H54 (cell line): ENCODE data around the gene CLTB.

ENCODE experiments used
- DNase-seq: peaks from one replicate; pipeline ENCODE4 v3.0.0; 2011; ENCODE audit warnings: low spot score, mixed read lengths; ENCODE audit not compliant: insufficient read length
- FAIRE-seq: peaks from 3 replicates; lab custom pipeline; 2011; peaks lifted over from hg19 to GRCh38; lab: Jason Lieb, UNC
- POLR2A ChIP-seq: IDR thresholded peaks from 2 replicates; pipeline ENCODE4 v1.6.1; 2011; ENCODE audit warnings: low read depth, mild to moderate bottlenecking, low read length

CLTB gene

DNA sequence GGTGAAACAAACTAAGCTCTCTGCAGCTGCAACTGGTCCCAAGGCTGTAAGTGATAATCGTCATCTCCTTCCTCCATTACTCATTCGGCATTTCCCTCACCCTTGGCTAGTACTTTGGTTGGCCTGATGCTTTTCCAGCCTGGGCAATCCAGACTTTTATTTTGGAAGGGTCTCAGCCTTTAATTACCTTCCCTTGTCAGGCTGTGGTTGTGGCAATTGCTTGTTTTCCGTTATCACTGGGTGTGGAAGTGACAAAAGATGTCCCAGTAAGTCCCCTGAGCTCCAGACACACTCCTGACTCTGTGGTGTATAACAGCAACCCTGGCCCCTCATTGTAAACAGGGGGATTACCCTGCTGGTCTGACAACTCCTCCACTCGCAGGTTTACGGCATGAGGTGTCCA is 25.6 kb upstream of the CLTB start:
- no peak for DNase-seq
- TF ChIP-seq POLR2A = no peak
- no peak for FAIRE-seq

DNA sequence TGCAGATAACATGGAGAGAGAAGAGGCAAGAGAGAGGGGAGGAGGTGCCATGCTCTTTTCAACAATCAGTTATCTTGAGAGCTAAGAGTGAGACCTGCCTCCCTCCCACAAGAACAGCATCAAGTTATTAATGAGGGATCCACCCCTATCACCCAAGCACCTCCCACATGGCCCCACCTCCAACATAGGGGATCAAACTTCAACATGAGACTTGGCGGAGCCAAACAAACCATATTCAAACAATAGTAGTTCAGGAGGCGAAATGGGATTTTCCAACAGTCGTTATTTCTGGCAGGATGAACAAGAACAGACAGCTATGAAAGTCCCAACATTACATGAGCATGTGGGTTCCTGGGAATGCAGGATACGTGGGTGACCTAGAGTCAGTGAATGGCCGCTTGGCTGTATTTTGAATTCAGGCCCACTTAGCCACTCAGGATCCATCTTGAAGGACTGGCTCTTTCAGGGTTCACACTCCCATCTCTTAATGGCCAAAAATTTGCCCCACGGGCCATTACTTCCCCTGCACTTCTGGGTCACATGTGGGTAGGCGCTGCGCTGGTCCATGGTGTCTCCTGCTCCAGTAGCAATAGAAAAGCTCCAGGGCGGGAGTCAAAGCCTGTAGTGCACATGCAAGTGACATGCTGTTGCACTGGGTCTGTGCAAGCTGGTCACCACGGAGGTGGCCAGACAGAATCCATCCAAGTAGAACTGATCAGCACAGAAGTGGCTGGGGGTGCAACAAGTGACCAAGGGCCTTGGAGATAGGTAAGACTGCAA is 24.8 kb upstream of the CLTB start:
- FAIRE-seq = no peak

DNA sequence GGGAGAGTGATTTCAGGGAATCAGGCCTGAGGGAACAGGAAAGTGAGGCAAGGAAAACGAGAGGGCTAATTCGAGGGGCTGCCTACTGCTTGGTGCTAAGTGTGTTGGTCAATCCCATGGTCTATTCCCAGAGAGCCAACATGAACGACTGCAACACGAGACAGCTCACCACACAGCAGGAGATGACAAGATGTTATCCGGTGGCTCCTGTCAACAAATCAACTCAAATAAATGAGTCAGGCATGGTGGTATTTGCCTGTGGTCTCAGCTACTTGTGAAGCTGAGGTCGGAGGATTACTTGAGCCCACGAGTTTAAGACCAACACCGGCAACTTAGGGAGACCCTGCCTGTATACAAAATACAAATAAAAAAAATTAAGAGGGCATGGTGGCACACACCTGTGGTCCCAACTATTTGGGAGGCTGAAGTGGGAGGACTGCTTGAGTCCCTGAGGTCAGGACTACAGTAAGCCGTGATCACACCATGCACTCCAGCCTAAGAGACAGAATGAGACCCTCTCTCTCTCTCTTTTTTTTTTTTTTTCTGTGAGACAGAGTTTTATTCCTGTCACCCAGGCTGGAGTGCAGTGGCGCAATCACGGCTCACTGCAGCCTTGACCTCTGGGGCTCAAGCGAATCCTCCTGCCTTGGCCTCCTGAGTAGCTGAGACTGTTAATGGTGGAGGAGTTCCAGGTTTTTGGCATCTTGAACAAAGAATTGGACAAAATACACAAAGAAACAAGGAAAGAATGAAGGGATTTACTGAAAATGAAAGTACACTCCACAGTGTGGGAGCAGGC is 22.8 kb upstream of the CLTB start:
- DNase-seq (no peak), FAIRE-seq (no peak)
- no peak for TF ChIP-seq POLR2A

More for the DNA sequence above, 24.8 kb upstream of the CLTB start:
- no peak for DNase-seq
- TF ChIP-seq POLR2A = no peak

DNA sequence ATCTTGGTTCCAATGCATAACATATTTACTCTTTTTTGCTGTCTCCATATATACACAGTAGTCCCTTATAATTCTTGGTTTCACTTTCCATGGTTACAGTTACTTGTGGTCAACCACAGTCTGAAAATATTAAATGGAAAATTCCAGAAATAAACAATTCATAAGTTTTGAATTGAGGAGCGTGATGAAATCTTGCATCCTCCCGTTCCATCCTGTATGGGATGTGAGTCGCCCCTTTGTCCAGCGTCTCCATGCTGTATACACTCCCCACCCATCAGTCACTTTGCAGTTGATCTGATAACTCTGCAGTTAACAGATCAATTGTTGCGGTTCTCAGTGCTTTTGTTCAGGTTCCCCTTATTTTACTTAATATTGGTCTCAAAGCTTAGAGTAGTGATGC is 20.3 kb upstream of the CLTB start:
- FAIRE-seq (no peak), DNase-seq (no peak)
- no peak for TF ChIP-seq POLR2A

DNA sequence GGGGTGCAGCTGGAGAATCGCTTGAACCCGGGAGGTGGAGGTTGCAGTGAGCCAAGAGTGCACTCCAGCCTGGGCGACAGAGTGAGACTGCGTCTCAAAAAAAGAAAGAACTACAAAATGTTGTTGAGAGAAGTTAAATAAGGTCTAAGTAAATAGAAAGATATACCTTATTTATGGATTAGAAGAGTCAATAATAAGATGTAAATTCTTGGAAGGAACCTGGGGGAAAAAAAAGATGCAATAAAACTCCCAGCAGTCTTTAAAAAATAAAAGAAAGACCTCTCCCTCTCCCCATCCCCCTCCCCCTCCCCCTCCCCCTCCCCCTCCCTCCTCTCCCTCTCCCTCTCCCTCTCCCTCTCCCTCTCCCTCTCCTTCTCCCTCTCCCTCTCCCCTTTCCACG is 16.4 kb upstream of the CLTB start:
- FAIRE-seq = no peak

DNA sequence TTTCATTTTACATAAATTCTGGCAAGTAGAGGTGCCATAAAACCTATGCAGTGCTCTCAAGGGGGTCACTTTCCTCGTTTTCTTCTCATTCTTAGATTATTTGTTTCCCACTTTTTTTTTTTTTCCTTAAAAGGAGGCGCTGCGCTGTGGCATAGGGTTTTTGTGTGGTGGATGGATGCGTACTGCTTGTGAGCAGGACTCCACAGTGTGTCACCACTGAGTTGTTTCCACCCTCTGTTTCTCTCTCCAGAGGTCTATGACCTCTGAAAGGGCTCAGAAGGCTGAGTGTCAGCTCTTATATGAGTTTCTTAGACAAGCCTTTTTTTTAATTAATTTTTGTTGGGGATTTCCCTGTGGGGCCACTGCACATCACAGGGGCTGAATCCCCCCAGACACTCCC is 13.6 kb upstream of the CLTB start:
- TF ChIP-seq POLR2A = no peak
- FAIRE-seq (no peak), DNase-seq (no peak)

More for the DNA sequence above, 16.4 kb upstream of the CLTB start:
- TF ChIP-seq POLR2A = no peak
- no peak for DNase-seq

DNA sequence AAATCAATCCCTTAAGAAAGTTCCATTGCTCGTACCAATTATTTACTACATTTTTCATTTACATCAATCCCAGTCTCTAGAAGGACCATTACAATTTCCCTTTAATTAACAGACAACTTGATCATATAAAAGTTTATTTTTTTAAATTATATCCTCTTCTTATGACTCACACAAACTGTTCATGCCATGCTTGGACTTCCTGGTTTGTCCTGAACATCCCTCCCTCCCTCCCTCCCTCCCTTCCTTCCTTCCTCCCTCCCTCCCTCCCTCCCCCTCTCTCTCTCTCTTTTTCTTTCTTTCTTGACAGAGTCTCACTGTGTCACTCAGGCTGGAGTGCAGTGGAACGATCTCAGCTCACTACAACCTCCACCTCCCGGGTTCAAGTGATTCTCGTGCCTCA is 11.6 kb upstream of the CLTB start:
- no peak for FAIRE-seq
- DNase-seq = no peak
- TF ChIP-seq POLR2A = no peak

DNA sequence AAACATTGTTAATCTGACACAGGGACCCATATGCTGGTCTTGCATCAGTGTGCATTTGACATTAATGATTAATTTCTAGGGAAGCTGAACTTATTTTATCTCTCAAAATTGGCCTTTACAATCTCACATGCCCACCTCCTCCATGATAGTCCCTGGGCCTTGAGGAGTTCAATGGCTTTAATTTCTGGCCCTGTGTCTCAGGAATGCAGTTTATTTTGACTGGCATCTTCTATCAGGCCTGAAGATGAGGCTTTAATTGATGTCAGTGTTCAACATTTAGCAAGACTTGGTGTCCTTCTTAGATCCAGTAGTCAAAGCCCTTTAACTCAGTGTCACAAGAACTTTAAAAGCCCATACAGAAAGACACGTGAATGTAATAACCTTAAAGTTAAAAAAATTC is 10.5 kb upstream of the CLTB start:
- DNase-seq (no peak), FAIRE-seq (no peak)
- no peak for TF ChIP-seq POLR2A

DNA sequence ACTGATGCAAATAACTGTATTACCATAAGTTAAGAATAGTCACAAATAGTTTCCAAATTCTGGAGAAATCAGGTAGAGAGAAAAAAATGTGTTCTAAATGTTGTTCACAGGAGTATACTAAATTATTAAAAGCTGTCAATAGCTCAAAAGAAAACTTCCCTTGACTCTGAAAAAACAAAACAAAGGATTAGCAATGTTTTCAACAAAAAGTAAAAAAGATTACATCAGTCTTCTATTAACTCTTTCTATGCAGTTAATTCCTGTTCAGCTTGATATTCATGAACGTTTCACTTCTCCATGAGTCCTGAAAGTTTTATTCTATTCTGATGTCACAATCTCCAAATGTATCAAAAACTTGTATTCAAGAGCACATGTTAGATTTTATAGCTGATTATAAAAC is 9.5 kb upstream of the CLTB start:
- DNase-seq (no peak), FAIRE-seq (no peak)
- no peak for TF ChIP-seq POLR2A

DNA sequence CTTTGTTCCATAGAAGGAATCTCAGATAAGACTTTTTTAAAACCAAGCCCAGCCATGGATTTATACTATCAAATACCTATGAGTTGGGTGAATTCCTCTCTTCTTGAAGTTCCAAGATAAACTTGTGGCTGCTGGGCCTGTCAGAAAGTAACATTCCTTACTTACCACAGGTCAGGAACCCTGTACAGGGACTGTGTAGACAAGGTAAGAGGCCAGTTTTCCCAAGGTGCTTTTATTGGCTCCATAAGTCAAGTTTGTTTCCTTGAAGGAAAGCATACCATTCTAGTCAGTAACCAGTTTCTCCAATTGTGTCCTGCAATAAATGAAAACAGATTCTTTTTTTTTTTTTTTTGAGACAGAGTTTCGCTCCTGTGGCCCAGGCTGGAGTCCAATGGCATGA is 8.8 kb upstream of the CLTB start:
- no peak for DNase-seq
- no peak for TF ChIP-seq POLR2A
- FAIRE-seq = no peak

DNA sequence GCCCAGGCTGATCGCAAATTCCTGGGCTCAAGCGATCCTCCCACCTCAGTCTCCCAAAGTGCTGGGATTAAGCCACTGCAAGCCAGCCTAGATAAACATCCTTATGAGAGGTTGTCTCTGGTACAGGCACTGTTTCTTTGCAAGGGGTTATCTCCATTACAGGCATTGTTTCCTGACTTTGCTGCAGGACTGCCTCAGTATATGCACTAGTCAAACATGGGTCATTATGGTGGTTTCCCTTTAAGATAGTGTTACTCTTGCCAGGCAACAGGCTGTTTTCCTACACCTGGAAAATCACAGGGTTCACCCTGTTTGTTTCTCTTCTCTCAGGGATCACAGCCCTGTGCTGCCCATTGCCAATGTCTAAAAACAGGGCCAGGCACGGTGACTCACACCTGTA is 7.8 kb upstream of the CLTB start:
- FAIRE-seq = no peak
- no peak for TF ChIP-seq POLR2A
- DNase-seq = no peak

DNA sequence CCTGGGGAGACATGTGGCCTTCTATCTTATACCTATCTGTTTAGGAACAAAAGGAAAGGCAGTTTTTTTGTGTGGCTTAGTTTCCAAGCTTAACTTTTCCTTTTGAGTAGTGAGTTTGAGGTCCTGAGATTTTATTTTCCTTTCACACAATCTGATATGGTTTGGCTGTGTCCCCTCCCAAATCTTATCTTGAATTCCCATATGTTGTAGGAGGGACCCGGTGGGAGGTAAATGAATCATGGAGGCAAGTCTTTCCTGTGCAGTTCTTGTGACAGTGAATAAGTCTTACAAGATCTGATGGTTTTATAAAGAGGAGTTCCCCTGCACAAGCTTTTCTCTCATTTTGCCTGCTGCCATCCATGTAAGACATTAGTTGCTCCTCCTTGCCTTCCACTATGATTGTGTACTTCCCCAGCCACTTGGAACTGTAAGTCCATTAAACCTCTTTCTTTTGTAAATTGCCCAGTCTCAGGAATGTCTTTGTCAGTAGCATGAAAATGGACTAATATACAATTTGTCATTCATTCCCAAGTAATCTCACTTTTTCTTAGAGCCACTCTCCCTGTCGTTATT is 4.7 kb upstream of the CLTB start:
- no peak for DNase-seq
- no peak for FAIRE-seq
- no peak for TF ChIP-seq POLR2A

DNA sequence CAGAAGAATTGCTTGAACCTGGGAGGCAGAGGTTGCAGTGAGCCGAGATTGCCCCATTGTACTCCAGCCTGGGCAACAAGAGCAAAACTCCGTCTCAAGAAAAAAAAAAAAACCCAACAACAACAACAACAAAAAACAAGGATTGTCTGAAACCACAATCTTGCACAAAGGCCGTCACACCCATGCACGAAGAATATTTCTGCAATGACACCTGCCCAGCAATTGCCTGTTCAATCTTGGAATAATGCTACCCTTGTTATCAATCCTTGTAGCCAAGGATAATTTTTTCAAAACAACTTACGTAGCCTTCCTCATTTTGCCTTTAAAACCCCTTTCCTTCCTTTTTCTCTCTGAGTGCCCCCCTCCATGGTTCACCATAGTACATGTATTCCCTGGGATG is 3.7 kb upstream of the CLTB start:
- FAIRE-seq = no peak
- DNase-seq = no peak
- no peak for TF ChIP-seq POLR2A

DNA sequence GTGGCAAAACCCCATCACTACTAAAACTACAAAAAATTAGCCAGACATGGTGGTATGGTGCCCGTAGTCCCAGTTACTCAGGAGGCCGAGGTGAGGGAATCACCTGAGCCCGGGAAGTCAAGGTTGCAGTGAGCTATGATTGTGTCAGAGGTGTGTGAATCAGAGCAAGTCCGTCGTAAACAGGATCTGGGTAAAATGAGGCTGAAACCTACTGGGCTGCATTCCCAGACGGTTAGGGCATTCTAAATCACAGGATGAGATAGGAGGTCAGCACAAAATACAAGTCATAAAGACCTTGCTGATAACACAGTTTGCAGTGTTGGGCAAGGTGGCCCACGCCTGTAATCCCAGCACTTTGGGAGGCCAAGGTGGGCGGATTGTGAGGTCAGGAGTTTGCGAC is 1.9 kb upstream of the CLTB start:
- FAIRE-seq (no peak), DNase-seq (no peak)

DNA sequence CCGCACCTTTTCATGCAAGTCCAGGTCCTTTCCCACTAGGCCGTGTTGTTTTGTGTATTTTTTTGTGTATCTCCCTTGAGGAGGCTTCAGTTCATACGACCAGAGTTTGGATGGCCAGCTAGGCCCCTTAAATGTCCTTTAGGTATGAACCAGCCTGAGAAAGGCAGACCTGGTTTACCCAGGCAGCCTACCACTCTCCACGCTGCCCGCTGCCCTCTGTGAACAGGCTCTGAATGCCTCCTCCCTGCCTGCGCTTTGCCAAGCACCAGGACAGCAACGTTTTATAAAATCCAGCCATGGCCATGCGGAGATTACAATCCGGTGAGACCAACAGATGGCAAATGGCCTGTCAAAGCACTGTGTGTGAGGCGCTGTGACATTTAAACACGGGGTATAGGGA is 626 bp upstream of the CLTB start:
- no peak for DNase-seq
- no peak for FAIRE-seq
- no peak for TF ChIP-seq POLR2A

More for the DNA sequence above, 1.9 kb upstream of the CLTB start:
- no peak for TF ChIP-seq POLR2A
